CD4-positive, alpha-beta T cell treated with Interleukin-4 for 4 hours (primary cell): ENCODE measurements around the gene BRICD5.

Experiments used
- DNase-seq: peaks from one replicate; pipeline ENCODE4 v3.0.0-alpha.2; 2020

Gene BRICD5

GRCh38 chr16:2178321-2179106 is 32.1 kb downstream of the BRICD5 start:
- DNase-seq: no peak

GRCh38 chr16:2177561-2177960 is 33.1 kb downstream of the BRICD5 start:
- no peak for DNase-seq

GRCh38 chr16:2177101-2177500 is 33.6 kb downstream of the BRICD5 start:
- no peak for DNase-seq

- DNase-seq: no peak
Observed at GRCh38 chr16:2176047-2176446, 34.6 kb downstream of the BRICD5 start.

GRCh38 chr16:2175454-2175853 is 35.2 kb downstream of the BRICD5 start:
- no peak for DNase-seq

GRCh38 chr16:2174396-2175131 is 36.1 kb downstream of the BRICD5 start:
- DNase-seq: no peak

- no peak for DNase-seq
Observed at GRCh38 chr16:2173916-2174315, 36.7 kb downstream of the BRICD5 start.

- DNase-seq: no peak
Observed at GRCh38 chr16:2173366-2173765, 37.3 kb downstream of the BRICD5 start.

- no peak for DNase-seq
Observed at GRCh38 chr16:2172688-2173335, 37.9 kb downstream of the BRICD5 start.

- no peak for DNase-seq
Observed at GRCh38 chr16:2171601-2172178, 39.0 kb downstream of the BRICD5 start.

GRCh38 chr16:2170587-2171435 is 39.9 kb downstream of the BRICD5 start:
- no peak for DNase-seq

- DNase-seq: no peak
Observed at GRCh38 chr16:2170080-2170479, 40.6 kb downstream of the BRICD5 start.

GRCh38 chr16:2167068-2167638 is 43.5 kb downstream of the BRICD5 start:
- no peak for DNase-seq

- DNase-seq: no peak
Observed at GRCh38 chr16:2166263-2167067, 44.2 kb downstream of the BRICD5 start.

- no peak for DNase-seq
Observed at GRCh38 chr16:2165861-2166260, 44.8 kb downstream of the BRICD5 start.

GRCh38 chr16:2163211-2163881 is 47.3 kb downstream of the BRICD5 start:
- DNase-seq: peak; percentile 33

GRCh38 chr16:2162676-2163118 is 48.0 kb downstream of the BRICD5 start:
- DNase-seq: no peak

- DNase-seq: no peak
Observed at GRCh38 chr16:2161911-2162310, 48.8 kb downstream of the BRICD5 start.

GRCh38 chr16:2160915-2161551 is 49.6 kb downstream of the BRICD5 start:
- no peak for DNase-seq
